ENCODE data around the gene MTHFS.
A peak's percentile ranks its signal among the peaks of the same experiment; 100 is the strongest.
"Not testable (repeated sequence)": the region's sequence is repeated elsewhere in the genome, so short reads cannot be mapped to it uniquely, and the experiment has no call there.

MTHFS gene

DNA sequence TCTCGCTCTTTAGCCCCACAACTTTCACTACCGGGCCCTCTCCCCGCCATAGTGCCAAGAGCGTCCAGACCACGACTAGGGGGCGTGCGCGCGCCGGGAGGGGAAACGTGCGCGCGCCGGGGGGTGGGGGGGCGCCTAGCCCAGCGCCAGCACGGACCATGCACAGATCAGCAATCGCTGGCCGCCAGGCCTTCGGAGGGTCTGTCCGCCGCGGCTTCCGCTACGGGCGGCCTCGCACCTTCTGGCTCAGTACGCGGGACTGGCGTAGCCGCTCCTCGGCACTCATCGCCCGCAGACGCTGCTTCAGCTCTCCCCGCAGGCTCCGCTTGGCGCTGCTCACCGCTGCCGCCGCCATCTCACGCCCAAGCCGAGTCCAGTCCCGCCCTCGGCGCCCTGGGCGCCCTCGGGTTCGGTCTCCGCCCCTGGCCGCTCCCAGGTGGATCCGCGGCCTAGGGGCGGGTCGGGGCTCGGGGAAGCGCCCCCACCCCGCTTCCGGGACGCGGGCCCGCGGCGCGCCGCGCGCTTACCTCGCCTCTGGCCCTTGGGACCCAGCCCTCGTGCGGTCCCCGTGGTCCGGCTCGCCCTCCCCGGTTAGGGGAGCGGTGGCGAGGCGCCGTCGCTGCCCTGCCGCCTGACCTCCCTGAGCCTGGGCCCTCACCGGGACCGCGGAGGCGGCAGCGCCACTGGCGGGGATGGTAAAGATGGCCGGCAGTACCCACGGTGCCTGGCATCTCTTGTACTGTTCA, at the start of gene MTHFS:
TSS of gene MTHFS (minus strand) at position 381 of the 746 bp plus-strand sequence. CDS start at position 355, 26 bp downstream.
- peak; percentile 44 for DNase-seq

DNA sequence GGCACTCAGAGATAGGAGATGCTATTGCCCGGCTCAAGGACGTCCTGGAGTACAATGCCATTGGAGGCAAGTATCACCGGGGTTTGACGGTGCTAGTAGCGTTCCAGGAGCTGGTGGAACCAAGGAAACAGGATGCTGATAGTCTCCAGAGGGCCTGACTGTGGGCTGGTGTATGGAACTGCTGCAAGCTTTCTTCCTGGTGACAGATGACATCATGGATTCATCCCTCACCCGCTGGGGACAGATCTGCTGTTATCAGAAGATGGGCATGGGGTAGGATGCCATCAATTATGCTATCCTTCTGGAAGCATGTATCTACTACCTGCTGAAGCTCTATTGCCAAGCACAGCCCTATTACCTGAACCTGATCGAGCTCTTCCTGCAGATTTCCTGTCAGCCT, 47.8 kb upstream of the MTHFS start:
- no peak for DNase-seq

DNA sequence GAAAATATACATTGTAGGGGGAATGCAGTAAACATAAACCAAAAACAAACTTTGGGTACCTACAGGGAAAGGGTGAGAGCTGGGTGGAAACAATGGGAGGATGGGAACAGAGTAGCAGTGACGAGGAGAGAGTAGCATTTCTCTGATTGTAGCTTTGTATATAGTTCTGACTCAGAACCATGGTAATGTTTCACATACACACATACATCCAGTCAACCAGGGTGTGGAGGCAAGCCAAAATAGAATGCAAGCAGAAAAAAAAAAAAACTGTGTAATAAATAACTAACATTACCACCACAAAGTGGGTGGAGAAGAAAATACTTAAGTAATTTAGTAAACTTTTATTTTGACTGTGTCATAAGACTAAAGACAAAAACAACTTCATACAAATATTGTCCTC, 47.0 kb upstream of the MTHFS start:
- no peak for DNase-seq

DNA sequence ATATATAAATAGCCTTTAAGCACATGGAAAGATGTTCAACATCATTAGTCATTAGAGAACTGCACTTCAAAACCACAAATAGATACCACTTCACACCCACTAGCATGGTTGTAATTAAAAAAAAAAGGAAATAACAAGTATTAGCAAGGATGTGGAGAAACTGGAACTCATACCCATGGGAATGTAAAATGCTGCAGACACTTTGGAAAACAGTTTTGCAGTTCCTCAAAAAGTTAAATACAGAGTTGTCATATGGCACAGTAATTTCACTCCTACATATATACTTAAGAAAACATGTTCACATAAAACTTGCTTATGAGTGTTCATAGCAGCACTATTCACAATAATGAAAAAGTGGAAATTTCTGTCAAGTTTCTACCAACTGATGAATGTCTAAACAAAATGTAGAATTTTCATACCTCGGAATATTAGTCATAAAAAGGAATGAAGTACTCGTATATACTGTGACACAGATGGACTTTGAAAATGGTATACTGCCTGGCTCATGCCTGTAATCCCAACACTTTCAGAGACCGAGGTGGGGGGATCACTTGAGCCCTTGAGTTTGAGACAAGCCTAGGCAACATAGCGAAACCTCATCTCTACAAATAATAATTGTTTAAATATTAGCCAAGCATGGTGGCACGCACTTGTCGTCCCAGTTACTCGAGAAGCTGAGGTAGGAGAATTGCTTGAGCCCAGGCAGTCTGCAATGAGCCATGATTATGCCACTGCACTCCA, 46.1 kb upstream of the MTHFS start:
- no peak for DNase-seq

DNA sequence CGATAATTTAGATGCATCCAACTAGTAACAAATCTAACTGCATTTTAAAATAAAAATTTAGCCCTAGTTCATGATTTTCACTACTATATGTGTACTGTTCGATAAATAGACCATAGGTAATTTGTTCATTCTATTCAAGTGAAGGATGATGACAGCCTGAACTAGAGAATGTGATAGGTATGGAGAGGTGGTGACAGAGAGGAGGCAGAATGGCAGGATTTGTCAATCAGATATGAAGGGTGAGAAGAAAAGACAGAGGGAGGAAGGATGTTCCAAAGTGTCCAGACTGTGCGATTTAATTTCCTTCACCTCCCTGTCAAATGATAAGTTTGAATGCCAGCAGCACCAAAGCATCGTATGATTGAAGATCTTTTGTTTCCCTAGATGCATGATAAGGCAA, 42.6 kb upstream of the MTHFS start:
- no peak for DNase-seq

DNA sequence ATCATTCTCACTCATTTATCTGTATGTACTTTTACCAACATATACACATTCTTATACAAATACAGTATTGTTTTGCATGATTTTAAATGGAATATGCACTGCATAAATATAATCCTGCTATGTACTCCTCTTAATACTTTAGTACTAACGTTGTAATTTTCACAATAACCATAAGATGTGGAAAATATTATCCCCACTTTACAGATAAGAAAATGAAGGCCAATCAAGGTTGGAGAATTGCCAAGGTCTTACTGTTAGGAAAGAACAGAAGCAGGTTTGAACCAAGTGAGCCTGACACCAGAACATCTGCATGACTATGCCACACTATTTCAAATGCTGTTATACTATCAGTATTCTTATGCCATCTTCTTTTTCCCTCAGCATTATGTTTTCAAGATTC, 41.3 kb upstream of the MTHFS start:
- DNase-seq: no peak

DNA sequence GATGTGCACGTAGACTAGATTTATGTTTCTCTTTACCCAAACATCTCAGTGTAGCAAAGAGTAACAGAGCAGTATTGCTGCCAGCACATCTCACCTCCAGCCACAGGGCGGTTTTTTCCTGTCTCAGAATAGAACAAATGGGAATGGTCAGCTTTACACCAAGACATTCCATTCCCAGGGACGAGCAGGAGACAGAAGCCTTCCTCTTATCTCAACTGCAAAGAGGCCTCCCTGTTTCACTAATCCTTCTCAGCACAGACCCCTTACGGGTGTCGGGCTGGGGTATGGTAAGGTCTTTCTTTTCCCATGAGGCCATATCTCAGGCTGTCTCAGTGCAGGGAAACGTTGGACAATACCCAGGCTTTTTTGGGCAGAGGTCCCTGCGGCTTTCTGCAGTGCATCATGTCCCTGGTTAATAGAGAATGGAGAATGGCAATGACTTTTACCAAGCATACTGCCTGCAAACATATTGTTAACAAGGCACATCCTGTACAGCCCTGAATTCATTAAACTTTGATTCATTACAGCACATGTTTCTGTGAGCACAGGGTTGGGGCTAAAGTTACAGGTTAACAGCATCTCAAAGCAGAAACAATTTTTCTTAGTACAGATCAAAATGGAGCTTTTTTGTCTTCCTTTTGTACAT, 38.9 kb upstream of the MTHFS start:
- not testable (repeated sequence) for DNase-seq

DNA sequence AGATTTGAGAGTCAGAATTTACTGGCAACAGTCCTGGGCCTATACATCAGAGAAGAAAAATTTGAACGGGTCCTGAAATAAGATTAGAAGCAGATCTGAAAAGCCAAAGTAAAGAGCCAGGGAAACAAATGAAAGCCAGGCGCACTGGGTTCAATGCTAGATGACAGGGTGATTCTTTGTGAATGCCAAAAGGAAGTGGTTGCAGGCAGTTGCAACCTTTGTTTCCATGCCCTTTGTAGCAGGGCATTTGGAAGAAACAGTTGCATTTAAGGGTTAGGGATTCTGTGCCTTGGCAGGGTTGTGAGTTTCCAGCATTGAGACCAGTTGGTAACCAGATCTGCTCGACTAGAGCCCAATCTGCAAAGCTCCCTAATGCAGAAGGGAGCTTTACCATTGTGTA, 36.4 kb upstream of the MTHFS start:
- no peak for DNase-seq

DNA sequence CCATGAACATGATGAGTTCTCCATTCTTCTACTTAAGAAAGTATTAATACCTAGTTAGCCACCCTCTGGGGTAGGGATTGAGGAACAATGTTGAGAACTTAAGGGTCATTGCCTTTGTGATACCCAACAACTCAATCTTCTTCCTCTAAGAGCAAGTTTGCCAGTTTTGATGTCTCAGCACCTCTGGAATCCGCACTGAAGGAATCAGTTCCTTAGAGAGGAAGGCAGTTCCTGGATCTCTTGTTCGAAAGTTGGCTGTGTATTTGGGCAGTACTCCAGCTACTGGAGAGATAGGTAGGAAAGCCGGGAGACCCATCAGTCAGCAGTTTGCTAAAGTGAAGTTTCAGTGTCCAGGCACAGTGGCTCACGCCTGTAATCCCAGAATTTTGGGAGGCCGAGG, 35.6 kb upstream of the MTHFS start:
- no peak for DNase-seq

DNA sequence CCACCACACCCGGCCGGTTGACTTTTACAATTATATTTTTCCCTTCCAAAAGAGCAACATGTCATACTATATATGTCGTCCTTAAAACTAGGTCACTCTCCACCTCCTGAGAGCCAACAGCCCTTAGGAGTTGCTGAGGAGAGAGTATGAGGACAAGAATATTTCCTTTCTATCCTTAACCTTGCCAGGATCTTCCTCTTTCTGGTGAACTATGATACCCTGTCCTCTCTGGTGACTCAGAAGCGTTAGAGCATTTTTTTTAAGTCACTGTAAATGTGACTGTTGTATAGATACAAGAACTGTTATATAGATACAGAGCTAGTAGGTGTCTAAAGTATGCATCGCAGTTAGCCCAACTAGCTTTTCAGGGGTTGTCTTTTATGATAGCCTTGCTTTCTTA, 33.7 kb upstream of the MTHFS start:
- DNase-seq: no peak

DNA sequence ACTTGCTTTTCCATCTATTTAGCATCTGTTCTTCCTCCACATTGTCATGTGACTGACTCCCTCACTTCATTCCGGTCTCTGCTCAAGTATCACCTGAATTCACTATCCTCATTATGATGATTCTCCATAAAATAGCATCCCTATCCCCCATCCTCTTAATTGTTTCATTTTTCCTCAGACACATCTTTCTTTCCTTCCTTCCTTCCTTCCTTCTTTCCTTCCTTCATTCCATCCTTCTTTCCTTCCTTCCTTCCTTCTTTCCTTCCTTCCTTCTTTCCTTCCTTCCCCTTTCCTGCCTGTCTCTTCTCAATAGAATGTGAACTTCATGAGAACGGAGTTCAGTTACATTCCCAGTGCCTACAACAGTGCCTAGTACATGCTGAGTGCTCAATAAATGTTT, 32.6 kb upstream of the MTHFS start:
- DNase-seq: no peak

DNA sequence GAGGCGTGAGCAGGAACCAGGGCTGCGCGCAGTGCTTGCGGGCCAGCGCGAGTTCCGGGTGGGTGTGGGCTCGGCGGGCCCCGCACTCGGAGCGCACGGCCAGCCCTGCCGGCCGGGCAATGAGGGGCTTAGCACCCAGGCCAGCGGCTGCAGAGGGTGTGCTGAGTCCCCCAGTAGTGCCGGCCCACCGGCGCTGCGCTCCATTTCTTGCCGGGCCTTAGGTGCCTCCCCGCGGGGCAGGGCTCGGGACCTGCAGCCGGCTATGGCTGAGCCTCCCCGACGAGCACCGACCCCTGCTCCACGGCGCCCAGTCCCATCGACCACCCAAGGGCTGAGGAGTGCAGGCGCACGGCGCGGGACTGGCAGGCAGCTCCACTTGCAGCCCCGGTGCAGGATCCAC, 29.3 kb upstream of the MTHFS start:
- not testable (repeated sequence) for DNase-seq

DNA sequence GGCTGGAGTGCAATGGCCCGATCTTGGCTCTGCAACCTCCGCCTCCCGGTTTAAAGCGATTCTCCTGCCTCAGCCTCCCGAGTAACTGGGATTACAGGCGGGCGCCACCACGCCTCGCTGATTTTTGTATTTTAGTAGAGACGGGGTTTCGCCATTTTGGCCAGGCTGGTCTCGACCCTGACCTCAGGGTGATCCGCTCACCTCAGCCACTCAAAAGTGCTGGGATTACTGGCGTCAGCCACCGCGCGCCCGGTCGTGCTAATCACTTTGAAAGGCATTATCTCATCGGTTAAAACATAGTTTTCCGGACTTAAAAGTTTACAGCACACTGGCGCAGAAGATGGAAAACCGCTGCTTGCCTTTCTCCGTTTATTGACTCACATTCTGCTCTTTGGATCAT, 27.6 kb upstream of the MTHFS start:
- DNase-seq: no peak

DNA sequence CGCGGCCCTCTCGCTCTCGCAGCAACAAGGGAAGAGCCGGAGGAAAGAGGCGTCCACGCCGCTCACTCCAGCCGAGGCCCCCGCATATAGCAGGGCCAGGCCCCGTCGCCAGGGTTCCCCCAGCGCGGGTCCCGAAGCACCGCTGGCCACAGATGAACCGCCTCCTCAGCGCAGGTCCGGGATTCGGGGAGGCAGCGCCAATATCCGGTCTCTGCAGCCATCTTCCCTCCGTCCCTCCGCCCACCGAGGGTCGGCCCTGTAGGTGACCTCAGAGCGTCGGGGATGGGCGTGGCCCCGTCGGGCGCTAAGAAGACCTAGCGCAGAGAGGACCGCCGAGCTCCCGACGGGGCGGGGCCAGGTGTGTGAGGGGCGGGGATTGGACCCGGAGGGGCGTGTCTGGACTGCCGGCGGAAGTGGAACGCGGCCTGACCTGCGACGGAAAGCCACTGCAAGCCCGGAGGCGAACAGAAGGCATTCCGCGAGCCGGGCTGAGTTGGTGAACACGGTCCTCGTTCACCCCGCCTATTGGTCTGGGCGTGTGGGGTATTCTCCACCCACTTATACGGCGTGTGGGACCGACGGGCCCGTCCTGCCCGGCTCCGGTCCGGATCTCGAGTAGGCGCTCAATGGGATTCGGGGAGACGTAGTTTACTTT, 26.8 kb upstream of the MTHFS start:
- peak; percentile 85 for DNase-seq

DNA sequence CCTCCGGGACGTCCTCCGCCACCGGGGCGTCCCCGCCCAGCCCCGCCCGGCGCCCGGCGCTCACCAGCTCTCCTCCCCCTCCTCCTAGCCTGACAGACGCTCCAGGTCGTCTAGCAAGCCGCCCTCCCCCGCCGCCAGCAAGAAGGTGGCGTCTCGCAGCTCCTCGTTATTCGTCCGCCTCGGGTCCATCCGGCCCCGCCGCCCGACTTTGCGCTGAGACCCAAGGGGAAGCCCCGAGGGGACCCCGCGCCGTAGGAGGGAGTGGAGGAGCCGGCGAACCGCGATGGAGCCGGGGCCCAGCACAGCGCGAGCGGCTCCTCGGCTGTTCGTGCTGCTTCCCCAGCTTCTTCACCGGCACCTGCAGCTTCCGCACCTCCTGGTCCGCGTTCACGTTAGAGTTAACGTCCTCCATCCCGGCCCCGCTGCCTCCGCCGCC, 26.3 kb upstream of the MTHFS start:
- peak; percentile 12 for DNase-seq

DNA sequence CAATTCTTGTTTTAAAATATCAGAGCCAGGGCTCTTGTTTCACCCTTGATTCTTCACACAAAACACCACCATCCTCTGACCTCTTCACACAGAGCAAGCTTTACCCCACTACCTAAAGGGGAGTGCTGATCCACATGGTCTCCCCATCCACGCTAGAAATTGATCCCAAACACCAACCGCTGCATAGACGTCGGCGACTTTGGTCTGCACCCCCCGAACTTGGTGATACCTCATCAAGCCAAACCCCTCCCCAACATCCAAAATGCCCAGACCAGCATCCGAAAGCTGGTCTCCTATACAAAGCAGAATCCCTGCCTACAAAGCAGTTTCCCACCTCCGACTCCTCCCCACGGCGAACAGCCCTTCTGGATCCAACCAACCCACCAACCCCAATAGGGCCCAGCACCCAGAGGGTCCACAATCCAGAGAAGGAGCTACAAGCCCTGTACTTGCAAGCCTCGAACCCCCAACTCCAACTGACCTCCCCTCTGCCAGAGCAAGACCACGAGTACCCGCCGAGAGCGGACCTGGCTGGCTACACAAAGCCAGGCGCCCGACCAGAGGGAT, 25.8 kb upstream of the MTHFS start:
- no peak for DNase-seq

DNA sequence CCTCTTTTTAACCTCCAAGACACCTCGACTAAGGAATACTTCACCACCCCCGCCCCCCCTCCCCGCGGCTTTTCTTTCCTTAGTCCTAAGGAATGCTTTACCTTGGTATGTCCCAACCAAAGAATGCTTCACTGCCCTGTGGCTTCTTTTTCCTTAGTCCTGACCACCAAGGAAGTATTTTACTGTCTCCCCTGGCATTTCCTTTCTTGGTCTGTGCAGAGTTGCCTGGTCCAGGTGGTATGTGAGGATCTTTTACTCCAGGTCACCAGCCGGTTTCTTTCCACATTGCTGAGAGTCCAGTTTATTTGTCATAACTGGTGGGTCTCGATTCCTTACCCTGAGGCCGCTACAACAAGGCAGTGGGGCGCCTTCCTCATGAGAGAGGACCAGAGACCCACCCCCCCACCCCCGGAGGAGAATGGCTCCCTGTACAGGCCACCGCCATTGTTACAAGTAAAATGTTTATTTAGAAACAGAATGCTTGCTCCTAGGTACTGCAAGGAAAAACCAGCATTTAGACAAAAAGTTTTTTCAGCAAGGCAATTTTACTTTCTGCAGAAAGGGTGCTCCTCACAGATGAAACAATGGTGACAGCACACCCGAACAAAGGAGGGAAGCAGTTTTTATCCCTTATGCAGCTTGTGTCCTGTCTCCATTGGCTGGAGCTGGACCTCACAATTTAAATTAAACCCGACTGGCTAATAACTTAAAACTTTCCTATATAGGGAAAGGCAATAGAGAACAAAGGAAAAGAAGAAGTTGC, 23.1 kb upstream of the MTHFS start:
- DNase-seq: no peak

DNA sequence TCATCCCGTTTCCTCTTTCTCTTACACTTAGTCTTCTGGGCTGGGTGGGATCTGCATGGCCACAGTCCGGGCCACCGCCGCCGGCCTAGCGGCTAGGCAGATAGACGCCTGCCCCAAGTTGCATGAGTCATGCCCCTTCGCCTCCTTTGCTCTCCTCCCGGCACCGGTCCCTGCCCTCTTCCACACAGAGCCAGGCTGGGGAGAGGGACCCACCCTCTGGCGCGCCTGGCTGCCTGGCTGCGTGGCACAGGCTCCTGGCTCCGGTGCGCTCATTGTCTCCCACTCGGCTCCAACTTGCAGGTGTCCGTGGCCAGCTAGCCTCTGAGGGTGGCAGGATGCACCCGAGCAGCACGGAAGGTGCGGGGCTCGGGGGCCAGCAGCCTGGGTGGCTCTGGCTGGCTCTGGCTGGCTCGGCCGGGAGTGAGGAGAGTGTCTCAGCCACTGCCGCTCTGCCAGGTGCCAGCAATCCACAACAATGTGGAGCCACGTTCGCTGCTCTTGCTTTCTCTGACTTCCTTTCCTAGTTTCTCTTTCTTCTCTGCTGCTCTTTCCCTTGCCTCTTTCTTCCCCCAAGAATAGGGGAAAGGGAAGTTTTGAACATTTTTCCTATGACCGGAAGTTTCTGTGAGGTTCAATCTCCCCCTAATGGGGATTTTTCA, 22.4 kb upstream of the MTHFS start:
- no peak for DNase-seq

DNA sequence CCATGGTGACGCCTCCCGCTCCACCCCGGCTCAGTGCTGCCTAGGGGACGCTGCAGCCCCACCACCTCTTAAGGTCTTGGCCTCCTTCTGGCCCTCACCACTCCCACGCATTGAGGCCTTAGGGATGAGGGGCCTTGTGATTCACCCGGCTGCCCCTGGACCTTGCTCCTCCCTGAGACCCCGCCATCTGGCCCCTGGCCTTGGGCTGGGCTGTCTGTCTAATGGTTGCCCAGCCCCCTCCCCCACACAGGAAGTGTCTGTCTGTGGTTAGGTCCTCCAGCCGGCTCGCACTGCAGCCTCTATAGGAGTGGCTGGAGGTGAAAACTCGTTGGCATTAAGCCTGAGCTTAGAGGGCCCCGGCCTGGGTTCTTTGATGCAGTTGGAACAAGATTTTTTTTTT, 21.5 kb upstream of the MTHFS start:
- no peak for DNase-seq

DNA sequence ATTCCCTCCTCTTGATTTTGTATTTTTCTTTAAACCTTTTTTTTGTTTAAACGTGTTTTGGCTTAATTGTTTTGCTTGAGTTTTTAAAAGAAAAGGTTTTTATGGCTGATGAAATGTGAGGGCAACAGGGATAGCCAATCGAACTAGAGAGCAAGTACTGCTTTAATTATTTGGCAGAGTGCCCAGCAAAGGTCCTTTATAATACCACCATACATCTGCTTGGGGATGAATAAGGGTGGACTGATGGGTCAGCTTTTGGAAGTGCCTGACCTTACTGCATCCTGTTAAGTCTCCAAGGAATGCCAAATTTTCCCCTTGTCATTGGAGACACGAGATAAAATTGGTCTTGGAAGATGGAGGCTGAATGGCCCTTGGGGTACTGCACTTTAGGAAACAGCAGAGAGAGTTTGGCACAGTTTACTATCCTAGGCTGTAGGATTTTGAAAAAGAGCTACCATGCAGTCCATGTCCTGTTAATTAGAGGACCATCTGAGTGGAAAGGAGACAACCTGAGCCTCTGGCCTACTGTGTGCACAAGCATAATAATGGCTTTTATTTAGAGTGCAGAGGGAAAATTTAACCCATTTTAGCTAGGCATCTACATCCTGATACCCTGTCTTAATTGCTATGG, 19.8 kb upstream of the MTHFS start:
- DNase-seq: no peak

DNA sequence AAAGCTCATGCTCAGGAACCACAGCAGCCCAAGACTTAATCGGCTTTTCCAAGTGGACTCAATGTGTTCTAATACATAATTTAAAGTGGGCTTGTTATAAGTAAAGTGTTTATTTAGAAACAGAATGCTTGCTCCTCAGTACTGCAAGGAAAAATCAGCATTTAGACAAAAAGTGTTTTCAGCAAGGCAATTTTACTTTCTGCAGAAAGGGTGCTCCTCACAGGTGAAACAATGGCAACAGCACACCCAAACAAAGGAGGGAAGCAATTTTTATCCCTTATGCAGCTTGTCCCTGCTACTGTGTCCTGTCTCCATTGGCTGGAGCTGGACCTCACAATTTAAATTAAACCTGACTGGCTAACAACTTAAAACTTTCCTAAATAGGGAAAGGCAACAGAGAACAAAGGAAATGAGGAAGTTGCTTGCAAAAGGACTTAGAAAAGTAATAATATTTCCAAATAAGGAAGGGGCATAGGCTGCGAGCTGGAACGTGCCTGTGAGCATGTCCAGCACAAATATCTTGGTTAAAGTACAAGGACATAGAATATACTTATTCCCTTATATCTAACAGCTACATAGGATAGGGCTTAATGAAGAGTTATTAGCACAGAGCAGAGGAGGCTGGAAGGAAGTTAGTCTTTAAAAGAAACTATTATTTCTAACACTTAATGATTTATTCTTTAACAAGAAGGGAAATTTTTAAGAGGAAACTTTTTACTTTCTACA, 19.1 kb upstream of the MTHFS start:
- DNase-seq: not testable (repeated sequence)

All from NCI-H510A treated with DMSO at 0.1 percent for 48 hours (cell line).